ENCODE data around the gene MFN2.
"Not testable (repeated sequence)": the region's sequence is repeated elsewhere in the genome, so short reads cannot be mapped to it uniquely, and the experiment has no call there.

MFN2 gene

GRCh38 chr1:11979851-11980675, at the start of gene MFN2:
Gene MFN2 (plus strand): TSS chr1:11980444. CDS start chr1:11989169, 8,725 bp downstream.
- peak; percentile 93 for DNase-seq

GRCh38 chr1:11930571-11931445, 49.4 kb upstream of the MFN2 start:
- DNase-seq: no peak

GRCh38 chr1:11931845-11932244, 48.4 kb upstream of the MFN2 start:
- no peak for DNase-seq

- DNase-seq: peak; percentile 85
These were observed 45.8 kb upstream of the MFN2 start, which contains the start of gene PLOD1 for GRCh38 chr1:11934302-11935056. Gene PLOD1 (plus strand): TSS chr1:11934717. CDS start chr1:11934780, 63 bp downstream.

GRCh38 chr1:11935057-11935412, 45.2 kb upstream of the MFN2 start:
- no peak for DNase-seq

- DNase-seq: not testable (repeated sequence)
These were observed 44.5 kb upstream of the MFN2 start for GRCh38 chr1:11935733-11936132.

- DNase-seq: no peak
These were observed 41.3 kb upstream of the MFN2 start for GRCh38 chr1:11938722-11939526.

- not testable (repeated sequence) for DNase-seq
These were observed 40.5 kb upstream of the MFN2 start for GRCh38 chr1:11939794-11940193.

- no peak for DNase-seq
These were observed 39.9 kb upstream of the MFN2 start for GRCh38 chr1:11940260-11940921.

GRCh38 chr1:11942280-11942679, 38.0 kb upstream of the MFN2 start:
- DNase-seq: no peak

- no peak for DNase-seq
These were observed 36.6 kb upstream of the MFN2 start for GRCh38 chr1:11943619-11944018.

GRCh38 chr1:11944358-11944931, 35.8 kb upstream of the MFN2 start:
- no peak for DNase-seq

- DNase-seq: no peak
These were observed 33.6 kb upstream of the MFN2 start for GRCh38 chr1:11946647-11947046.

GRCh38 chr1:11948822-11949458, 31.3 kb upstream of the MFN2 start:
- no peak for DNase-seq

GRCh38 chr1:11951901-11952300, 28.3 kb upstream of the MFN2 start:
- DNase-seq: no peak

- DNase-seq: no peak
These were observed 27.7 kb upstream of the MFN2 start for GRCh38 chr1:11952455-11953109.

GRCh38 chr1:11955221-11955620, 25.0 kb upstream of the MFN2 start:
- DNase-seq: no peak

- DNase-seq: no peak
These were observed 22.8 kb upstream of the MFN2 start for GRCh38 chr1:11957398-11957797.

GRCh38 chr1:11957897-11958296, 22.3 kb upstream of the MFN2 start:
- no peak for DNase-seq

GRCh38 chr1:11960276-11960675, 20.0 kb upstream of the MFN2 start:
- DNase-seq: no peak
